ENCODE results near the gene CTIF.

Gene CTIF

GRCh38 chr18:48552130-48552529 lies 13.3 kb downstream of the CTIF start:
- no peak for DNase-seq

GRCh38 chr18:48553236-48553635 lies 14.4 kb downstream of the CTIF start:
- DNase-seq: no peak

DNA sequence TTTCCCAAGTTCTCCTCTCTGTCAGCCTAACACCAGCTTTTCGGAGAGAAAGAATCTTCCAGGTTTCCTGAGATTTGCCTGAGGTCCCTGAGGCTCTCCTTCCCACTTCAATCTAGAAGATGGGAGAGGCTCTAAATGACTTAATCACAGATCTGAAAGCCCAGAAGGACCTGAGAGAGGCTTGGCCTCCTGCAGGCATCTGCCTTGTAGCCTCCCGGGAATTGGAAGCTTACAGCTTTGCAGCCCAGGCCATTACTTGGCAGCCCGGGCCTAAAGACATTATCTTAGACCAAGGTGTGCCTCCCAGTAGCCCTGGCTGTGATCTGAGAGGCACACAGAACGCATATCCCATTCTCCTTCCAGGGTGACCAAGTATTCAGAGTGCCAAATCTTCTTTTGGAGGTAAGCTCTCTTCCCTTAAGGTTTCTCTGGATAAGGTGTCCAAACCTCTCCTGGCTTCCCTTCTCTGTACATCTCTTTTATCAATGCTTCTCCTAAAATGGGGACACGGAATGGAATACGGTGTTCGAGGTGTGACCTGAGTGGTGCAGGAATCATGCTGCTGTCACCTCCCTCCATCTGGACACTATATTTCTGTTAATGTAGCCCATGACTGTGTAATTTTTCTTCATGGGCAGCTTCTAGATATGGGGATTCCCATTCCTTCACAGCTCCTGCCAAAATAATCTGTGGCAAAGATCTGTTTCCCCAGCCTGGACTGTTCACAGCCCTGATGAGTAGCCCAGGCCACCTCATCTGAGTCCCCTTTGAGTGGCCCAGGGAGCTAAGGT lies 16.0 kb downstream of the CTIF start:
- DNase-seq: no peak

DNA sequence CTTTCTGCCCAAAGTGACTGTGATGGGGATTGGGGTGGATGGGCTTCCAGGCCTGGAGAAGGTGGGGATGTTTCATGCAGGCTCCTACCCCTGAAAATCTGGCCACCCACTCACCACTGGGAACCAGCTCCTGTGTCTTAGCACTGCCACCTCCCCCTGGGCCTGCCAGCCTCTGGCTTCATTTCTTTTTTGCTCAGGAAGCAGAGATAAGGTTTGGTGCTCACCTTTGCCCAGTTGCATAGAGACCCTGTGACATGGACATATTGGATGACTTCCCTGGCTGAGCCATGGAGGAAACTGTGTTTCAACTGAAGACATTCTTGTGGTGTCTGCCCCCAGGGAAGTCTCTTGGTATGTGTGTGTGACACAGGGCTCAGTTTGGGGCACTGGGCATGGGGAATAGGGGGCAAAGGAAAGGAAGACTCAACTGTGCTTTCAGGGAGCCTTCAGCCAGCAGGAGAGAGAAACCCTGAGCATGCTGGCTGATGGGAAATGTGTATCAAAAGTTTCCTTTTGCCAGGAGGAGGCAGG lies 16.7 kb downstream of the CTIF start:
- DNase-seq: no peak

GRCh38 chr18:48557640-48558174 lies 18.9 kb downstream of the CTIF start:
- DNase-seq: no peak

GRCh38 chr18:48558248-48558647 lies 19.4 kb downstream of the CTIF start:
- no peak for DNase-seq

GRCh38 chr18:48560491-48560890 lies 21.7 kb downstream of the CTIF start:
- no peak for DNase-seq

- DNase-seq: no peak
Measured at GRCh38 chr18:48562075-48562474, 23.2 kb downstream of the CTIF start.

DNA sequence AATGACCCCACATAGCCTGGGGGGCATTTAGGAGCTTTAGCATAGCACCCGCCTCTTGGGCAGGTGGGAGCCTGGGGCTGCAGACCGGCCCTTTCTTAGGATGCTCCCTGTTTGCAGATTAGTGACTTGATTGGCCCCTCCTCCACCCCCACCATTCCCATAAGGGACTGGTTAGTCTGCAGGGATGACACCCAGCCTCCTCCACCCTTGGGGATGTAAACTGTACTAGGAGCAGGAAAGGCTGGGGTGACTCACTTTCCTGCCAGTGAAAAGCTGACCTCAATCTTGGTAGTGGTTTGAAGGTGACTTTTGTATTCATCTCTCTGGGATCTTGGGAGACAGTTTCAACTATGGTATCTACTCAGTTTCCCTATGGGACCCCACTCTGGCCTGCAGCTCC lies 24.2 kb downstream of the CTIF start:
- DNase-seq: no peak

- no peak for DNase-seq
Measured at GRCh38 chr18:48564139-48564538, 25.3 kb downstream of the CTIF start.

DNA sequence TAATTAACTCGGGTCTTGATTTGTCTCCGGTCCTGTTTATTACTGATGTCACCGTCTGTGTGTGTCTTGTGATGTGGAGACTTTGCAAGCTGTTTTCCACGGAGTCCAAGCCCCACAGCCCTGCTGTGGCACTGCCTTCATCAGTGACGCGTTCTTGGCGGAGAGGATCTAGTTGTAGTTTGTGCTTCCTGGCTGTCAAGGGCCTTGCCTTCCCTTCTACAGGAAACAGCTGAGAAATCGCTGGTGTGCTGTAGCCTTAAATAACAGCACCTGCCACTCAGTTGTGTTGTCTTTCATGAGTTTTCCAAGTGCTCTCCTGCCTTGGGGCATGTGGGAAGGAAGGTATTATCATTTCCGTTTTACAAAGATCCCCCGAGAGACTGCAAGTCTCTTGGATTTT lies 26.3 kb downstream of the CTIF start:
- no peak for DNase-seq

- DNase-seq: no peak
Measured at GRCh38 chr18:48566589-48566988, 27.8 kb downstream of the CTIF start.

DNA sequence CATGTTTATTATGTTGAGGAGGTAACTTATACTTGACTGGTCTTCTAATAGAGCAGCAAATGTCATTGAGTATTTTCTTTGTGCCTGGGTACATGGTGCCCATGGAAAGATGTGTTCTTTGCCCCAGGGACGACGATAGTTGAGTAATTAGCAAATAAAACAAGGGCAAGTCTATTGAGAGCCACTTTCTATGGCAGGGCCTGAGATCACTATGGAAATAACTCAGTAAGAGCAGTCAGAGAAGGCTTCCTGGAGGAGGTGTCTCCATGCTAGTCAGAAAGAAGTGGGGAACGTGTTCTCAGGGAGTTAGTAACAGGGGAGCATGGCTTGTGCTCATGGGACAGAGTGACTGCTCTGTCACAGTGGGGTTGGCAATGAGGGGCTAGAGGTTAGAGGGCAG lies 28.6 kb downstream of the CTIF start:
- no peak for DNase-seq

DNA sequence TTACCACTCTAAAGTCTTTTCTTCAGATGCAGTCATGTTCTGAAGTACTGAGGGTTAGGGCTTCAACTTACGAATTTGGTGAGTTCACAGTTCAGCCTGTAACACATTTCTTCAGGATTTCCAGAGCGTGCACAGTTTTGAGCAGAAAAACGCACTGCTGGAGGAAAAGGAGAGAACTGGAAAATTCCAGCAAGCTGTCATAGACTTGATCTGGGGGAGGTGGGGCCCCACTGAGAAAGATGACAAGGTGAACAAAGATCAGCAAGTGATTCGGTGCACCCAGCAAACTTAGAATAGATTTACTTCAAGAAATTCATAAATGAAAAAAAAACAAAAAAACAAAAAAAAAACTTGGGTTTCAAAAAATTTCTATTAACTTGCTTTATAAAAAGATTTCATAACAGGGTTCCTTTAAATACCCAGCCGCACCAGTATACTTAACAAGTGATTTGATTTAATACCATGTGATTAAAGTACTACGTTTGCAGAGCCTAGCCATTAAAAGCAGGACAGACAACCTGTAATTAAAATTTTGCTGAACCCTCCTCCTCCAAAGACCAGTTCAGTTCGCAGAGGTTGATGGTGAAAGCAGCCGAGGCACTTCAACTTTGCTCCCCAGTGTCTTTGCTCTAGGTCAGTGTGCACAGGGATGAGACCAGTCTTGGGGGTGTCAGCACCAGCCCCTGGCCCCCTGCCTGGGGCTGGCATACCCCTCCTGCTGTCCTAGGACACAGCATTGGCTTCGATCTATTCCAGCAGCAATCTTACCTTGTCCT lies 30.5 kb downstream of the CTIF start:
- DNase-seq: no peak

- DNase-seq: no peak
Measured at GRCh38 chr18:48569915-48570264, 31.1 kb downstream of the CTIF start.

GRCh38 chr18:48570313-48570712 lies 31.5 kb downstream of the CTIF start:
- no peak for DNase-seq

- no peak for DNase-seq
Measured at GRCh38 chr18:48571639-48572384, 33.0 kb downstream of the CTIF start.

- no peak for DNase-seq
Measured at GRCh38 chr18:48572402-48573126, 33.7 kb downstream of the CTIF start.

- DNase-seq: no peak
Measured at GRCh38 chr18:48573632-48574283, 34.9 kb downstream of the CTIF start.

DNA sequence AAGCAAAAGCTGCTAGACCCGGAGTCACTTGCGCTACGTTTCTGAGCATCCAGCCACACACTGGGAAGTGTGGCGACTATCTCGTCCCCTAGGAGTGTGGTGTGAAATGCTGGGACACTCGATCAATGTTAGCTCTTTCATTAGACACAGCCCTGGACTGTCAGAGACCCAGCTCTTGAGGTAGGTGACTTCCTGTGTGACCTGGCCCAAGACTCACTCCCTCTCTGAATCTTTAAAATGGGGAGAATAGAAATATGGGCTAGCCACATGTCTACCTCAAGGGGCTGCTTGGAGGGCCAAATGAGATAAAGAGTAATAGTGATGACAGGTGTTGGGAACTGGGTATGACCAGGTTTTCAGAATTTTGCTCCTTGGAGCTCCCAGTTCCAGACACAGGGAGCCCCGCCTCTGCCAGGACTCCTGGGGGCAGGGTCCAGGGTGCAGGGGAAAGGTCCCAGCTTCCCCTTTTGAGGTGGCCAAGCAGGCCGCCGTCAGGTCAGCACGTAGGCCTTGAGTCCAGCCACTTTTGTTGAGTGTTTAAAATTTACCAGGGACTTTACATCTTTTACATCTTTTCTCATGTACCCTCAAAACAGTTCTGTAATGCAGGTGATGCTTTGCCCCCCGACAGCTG lies 36.0 kb downstream of the CTIF start:
- DNase-seq: no peak

DNA sequence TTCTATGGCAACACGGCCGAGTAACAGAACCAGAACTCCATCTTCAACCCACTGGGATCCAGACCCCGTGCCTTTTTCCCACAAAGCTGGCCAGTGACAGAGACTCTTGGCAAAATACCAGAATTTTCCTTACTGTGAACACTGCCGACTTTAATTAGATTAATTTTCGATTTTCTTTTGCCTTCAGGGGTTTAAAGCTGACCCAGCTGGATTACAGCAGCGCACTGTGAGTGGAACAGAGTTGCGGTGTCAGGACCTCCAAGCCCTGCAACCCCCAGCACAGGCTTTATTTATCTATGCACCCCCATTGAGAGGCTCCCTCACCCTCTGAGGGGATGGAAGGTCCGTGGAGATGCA lies 36.4 kb downstream of the CTIF start:
- DNase-seq: no peak
